ENCODE measurements around the gene CASK. TPM values are rescaled to one million over a fixed set of nuclear protein-coding genes. Genes with fewer than 3 reads are reported as not detected.

Gene CASK
- total and polyA plus RNA-seq, 8 donors = 7.3 to 82.0 (median 32.3) TPM

- Histone ChIP-seq H3K27ac (no peak overlapping the region), H3K4me3 (no peak overlapping the region), H3K9me3 (no peaks in the 10 kb centered on the region), H3K36me3 (no peaks in the 10 kb centered on the region), H3K4me1 (peaks cover 0 to 8% (median 8%) of the 10 kb centered on the region in 4 donors), H3K27me3 (no peaks in the 10 kb centered on the region)
- no peak for DNase-seq
- 94 to 98% (median 96%) methylated on average over 4 to 91 of the region's 91 CpGs for whole genome bisulfite sequencing, 5 donors
- intact Hi-C loops (cut with DNase I; ENCODE audit: low total_unique reads) = no loop called here
- TF ChIP-seq EP300 (IDR thresholded peaks at IDR 0.05) (no peak), POLR2A (IDR thresholded peaks at IDR 0.05) (no peak), CTCF (IDR thresholded peaks at IDR 0.05) (no peak), POLR2AphosphoS5 (IDR thresholded peaks at IDR 0.05) (no peak)
These were observed 449.2 kb downstream of the CASK start for GRCh38 chrX:41473936-41474725.

GRCh38 chrX:41472231-41472815 lies 451.0 kb downstream of the CASK start:
- H3K27me3 ChIP-seq = no peaks in the 10 kb centered on the region
- no peak overlapping the region for H3K4me3 ChIP-seq
- intact Hi-C loops (cut with DNase I; ENCODE audit: low total_unique reads) = no loop called here
- no peaks in the 10 kb centered on the region for H3K36me3 ChIP-seq
- no peaks in the 10 kb centered on the region for H3K9me3 ChIP-seq
- H3K4me1 ChIP-seq = peaks cover 0 to 16% (median 8%) of the 10 kb centered on the region in 4 donors
- TF ChIP-seq CTCF (IDR thresholded peaks at IDR 0.05) (no peak), POLR2A (IDR thresholded peaks at IDR 0.05) (no peak), POLR2AphosphoS5 (IDR thresholded peaks at IDR 0.05) (no peak), EP300 (IDR thresholded peaks at IDR 0.05) (no peak)
- no peak for DNase-seq
- no peak overlapping the region for H3K27ac ChIP-seq
- WGBS, 5 donors = 94 to 98% (median 98%) methylated on average over 20 to 32 of the region's 32 CpGs

DNA sequence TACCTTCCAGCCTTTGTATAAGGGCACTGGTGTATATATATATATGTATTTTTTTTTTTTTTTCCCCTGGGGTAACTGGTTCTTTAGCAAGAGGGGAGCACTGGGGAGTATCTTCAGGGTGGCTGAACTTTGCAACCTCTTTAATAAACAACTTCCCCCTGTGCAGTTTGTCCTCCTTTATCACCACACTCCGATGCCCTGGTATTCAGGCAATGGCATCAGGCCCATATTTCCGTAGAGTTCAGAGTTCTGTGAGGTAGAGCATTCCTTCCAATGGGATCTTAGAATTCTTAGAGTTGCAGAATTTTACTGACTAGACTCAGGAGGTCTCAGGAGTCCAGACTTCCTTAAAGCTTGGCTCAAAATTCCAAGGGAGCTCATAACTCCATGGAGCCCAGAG lies 451.6 kb downstream of the CASK start:
- Histone ChIP-seq H3K27me3 (no peaks in the 10 kb centered on the region), H3K36me3 (no peaks in the 10 kb centered on the region), H3K9me3 (no peaks in the 10 kb centered on the region), H3K4me1 (peaks cover 0 to 16% (median 8%) of the 10 kb centered on the region in 4 donors), H3K4me3 (no peak overlapping the region), H3K27ac (no peak overlapping the region)
- TF ChIP-seq POLR2A (IDR thresholded peaks at IDR 0.05) (no peak), EP300 (IDR thresholded peaks at IDR 0.05) (no peak), POLR2AphosphoS5 (IDR thresholded peaks at IDR 0.05) (no peak), CTCF (IDR thresholded peaks at IDR 0.05) (no peak)
- no peak for DNase-seq
- intact Hi-C loops (cut with DNase I; ENCODE audit: low total_unique reads) = no loop called here
- 20 to 66% (median 48%) methylated on average over 2 of the region's 2 CpGs for WGBS, 5 donors

DNA sequence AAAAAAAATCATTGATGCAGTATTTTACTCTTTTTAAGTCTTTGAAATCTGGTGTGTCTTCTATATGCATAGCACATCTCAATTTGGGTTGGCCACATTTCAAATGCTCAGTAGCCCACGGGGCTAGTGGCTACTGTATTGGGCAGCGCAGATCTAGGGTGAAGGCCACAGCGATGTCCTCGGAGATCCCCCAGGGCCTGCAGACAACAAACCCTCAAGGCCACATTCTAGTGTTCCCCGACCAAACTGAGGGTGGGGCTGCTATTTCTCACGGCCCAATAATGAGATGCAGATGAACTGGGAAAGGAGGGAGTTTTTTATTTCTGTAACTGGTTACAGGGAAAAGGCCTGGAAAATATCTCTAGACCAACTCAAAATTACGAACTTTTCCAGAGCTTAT lies 452.6 kb downstream of the CASK start:
- peaks cover 0 to 12% (median 4%) of the 10 kb centered on the region in 4 donors for H3K4me1 ChIP-seq
- H3K4me3 ChIP-seq = no peak overlapping the region
- intact Hi-C loops (cut with DNase I; ENCODE audit: low total_unique reads) = no loop called here
- H3K27ac ChIP-seq = no peak overlapping the region
- H3K36me3 ChIP-seq = no peaks in the 10 kb centered on the region
- DNase-seq = no peak
- TF ChIP-seq POLR2A (IDR thresholded peaks at IDR 0.05) (no peak), EP300 (IDR thresholded peaks at IDR 0.05) (no peak), CTCF (IDR thresholded peaks at IDR 0.05) (no peak), POLR2AphosphoS5 (IDR thresholded peaks at IDR 0.05) (no peak)
- WGBS, 5 donors = 87 to 93% (median 91%) methylated on average over 7 of the region's 7 CpGs
- H3K9me3 ChIP-seq = no peaks in the 10 kb centered on the region
- no peaks in the 10 kb centered on the region for H3K27me3 ChIP-seq

Measured in stomach (tissue), 9 donors.